Transverse colon (tissue), 3 donors: Measurements from ENCODE around the gene ROBO1.

ENCODE experiments used
- EP300 ChIP-seq: sonication (generic); formaldehyde crosslinking; IDR thresholded peaks from one replicate; pipeline ENCODE4 v1.6.1; 2017; ENCODE audit warnings: antibody characterized with exemption, low read depth
- POLR2A ChIP-seq: fragments of 450-650 bp; IDR thresholded peaks from one replicate; pipeline ENCODE4 v1.6.1; 2016; ENCODE audit warnings: antibody characterized with exemption, mild to moderate bottlenecking, moderate library complexity
- TF ChIP-seq, protein P1 (sequence below), 5 experiments: fragments of 200-600 bp in 3 of 5; fragments of 450-650 bp in 2 of 5; sonication (generic) in 3 of 5; IDR thresholded peaks; 1 replicate in 2 of 5; 2 replicates in 3 of 5; pipeline ENCODE4 v1.5.1; 2016 to 2017; ENCODE audit warnings: antibody characterized with exemption in 5 of 5, inconsistent platforms in 3 of 5, mild to moderate bottlenecking in 2 of 5, moderate library complexity in 1 of 5

DNA sequence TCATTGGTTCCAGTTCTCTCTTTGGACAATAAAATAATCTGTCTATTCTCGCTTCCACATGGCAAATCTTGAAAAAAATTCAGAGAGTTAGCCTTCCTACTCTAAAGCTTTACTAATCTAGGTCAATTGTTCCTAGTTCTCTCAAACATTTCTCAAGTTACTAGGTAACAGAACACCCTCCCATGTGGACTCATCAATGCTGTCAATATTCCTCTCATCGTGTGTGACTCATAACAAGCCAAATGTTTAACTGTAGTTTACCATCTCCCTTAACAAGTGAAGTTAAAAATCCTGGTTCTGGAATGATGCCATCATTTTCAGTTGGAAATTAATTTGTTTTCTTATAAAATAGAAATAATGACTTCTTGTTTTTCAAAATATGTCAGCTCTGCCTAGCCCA lies 438.6 kb downstream of the ROBO1 start:
- TF ChIP-seq, protein P1, sequence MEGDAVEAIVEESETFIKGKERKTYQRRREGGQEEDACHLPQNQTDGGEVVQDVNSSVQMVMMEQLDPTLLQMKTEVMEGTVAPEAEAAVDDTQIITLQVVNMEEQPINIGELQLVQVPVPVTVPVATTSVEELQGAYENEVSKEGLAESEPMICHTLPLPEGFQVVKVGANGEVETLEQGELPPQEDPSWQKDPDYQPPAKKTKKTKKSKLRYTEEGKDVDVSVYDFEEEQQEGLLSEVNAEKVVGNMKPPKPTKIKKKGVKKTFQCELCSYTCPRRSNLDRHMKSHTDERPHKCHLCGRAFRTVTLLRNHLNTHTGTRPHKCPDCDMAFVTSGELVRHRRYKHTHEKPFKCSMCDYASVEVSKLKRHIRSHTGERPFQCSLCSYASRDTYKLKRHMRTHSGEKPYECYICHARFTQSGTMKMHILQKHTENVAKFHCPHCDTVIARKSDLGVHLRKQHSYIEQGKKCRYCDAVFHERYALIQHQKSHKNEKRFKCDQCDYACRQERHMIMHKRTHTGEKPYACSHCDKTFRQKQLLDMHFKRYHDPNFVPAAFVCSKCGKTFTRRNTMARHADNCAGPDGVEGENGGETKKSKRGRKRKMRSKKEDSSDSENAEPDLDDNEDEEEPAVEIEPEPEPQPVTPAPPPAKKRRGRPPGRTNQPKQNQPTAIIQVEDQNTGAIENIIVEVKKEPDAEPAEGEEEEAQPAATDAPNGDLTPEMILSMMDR (IDR thresholded peaks at IDR 0.05), result no peak
- no peak for TF ChIP-seq POLR2A
- no peak for TF ChIP-seq EP300
